IMR-90 (cell line): ENCODE measurements around the gene SHISA6. TPM values are rescaled to one million over a fixed set of nuclear protein-coding genes. Genes with fewer than 3 reads are reported as not detected.

ENCODE experiments used
- ATAC-seq: fragments of 200-7000 bp; cut with Tn5 transposase; 2 replicates; pipeline ENCODE4 v1.9.1; 2020; ENCODE audit warnings: low read depth, mild to moderate bottlenecking, moderate library complexity
- BruUV-seq: library from RNA; stranded (reverse); fragments of 400-500 nt; replicated peaks from 2 replicates; lab custom pipeline; 2021; lab: Mats Ljungman, UMichigan
- CTCF ChIA-PET: fragments of 300-600 bp; formaldehyde crosslinking; extraction: SDS; loops from one replicate; lab custom pipeline; 2021; ENCODE audit warnings: antibody characterized with exemption; lab: Yijun Ruan, JAX
- POLR2A ChIA-PET: fragments of 300-600 bp; sonication (Branson Sonifier 250); formaldehyde crosslinking; loops from one replicate; lab custom pipeline; 2022; ENCODE audit warnings: antibody characterized with exemption; ENCODE audit not compliant: unreplicated experiment; lab: Charles Lee
- DNase-seq: peaks from one replicate; pipeline ENCODE4 v3.0.0; 2013
- H2AFZ ChIP-seq: replicated peaks from 2 replicates; pipeline ENCODE3; 2013; ENCODE audit warnings: low read length, mild to moderate bottlenecking; ENCODE audit not compliant: poor library complexity
- H2AK5ac ChIP-seq: 2 replicates; pipeline ENCODE4 v1.6.1; 2013; ENCODE audit warnings: low read depth, low read length, inconsistent platforms
- H2AK9ac ChIP-seq: replicated peaks from 2 replicates; pipeline ENCODE3; 2013; ENCODE audit warnings: mild to moderate bottlenecking, low read depth, low read length, moderate library complexity; ENCODE audit not compliant: poor library complexity
- H2BK120ac ChIP-seq: 2 replicates; pipeline ENCODE4 v1.6.1; 2013; ENCODE audit warnings: low read depth, low read length, inconsistent platforms
- H2BK15ac ChIP-seq: 3 replicates; pipeline ENCODE4 v1.6.1; 2013; ENCODE audit warnings: low read depth, low read length, inconsistent platforms
- H2BK20ac ChIP-seq: 2 replicates; pipeline ENCODE4 v1.6.1; 2013; ENCODE audit warnings: low read depth, mild to moderate bottlenecking, inconsistent platforms, low read length, moderate library complexity
- H2BK5ac ChIP-seq: 2 replicates; pipeline ENCODE4 v1.6.1; 2013; ENCODE audit warnings: mild to moderate bottlenecking, low read depth, low read length, inconsistent platforms; ENCODE audit not compliant: poor library complexity, severe bottlenecking
- H3K14ac ChIP-seq: replicated peaks from 2 replicates; pipeline ENCODE4 v1.6.1; 2013; ENCODE audit warnings: low read depth, low read length, inconsistent platforms
- H3K18ac ChIP-seq: 2 replicates; pipeline ENCODE4 v1.6.1; 2013; ENCODE audit warnings: low read depth, low read length, control low read depth
- H3K23ac ChIP-seq: 2 replicates; pipeline ENCODE4 v1.6.1; 2013; ENCODE audit warnings: low read depth, low read length, inconsistent platforms
- H3K27ac ChIP-seq: 2 replicates; pipeline ENCODE4 v1.5.1; 2013; ENCODE audit warnings: mild to moderate bottlenecking, control low read depth, low read length; ENCODE audit not compliant: insufficient read depth
- H3K27me3 ChIP-seq: 2 replicates; pipeline ENCODE4 v1.6.1; 2013; ENCODE audit warnings: low read length; ENCODE audit not compliant: control insufficient read depth, insufficient read depth
- H3K36me3 ChIP-seq: 2 replicates; pipeline ENCODE4 v1.6.1; 2013; ENCODE audit warnings: low read length, mixed read lengths; ENCODE audit not compliant: control insufficient read depth, insufficient read depth
- H3K4ac ChIP-seq: 2 replicates; pipeline ENCODE4 v1.6.1; 2013; ENCODE audit warnings: low read depth, low read length, inconsistent platforms
- H3K4me1 ChIP-seq: 2 replicates; pipeline ENCODE4 v1.6.1; 2013; ENCODE audit warnings: low read length, mixed read lengths; ENCODE audit not compliant: control insufficient read depth, insufficient read depth
- H3K4me2 ChIP-seq: 2 replicates; pipeline ENCODE4 v1.6.1; 2013; ENCODE audit warnings: low read depth, mild to moderate bottlenecking, control low read depth, low read length, moderate library complexity
- H3K4me3 ChIP-seq: 2 replicates; pipeline ENCODE4 v1.5.1; 2013; ENCODE audit warnings: low read depth, mild to moderate bottlenecking, control low read depth, low read length, moderate library complexity; ENCODE audit not compliant: insufficient read depth
- H3K56ac ChIP-seq: 2 replicates; pipeline ENCODE4 v1.6.1; 2013; ENCODE audit warnings: low read length, inconsistent platforms; ENCODE audit not compliant: insufficient read depth; ENCODE audit errors: extremely low read depth
- H3K79me1 ChIP-seq, 2 experiments: 2 replicates each; pipeline ENCODE4 v1.6.1; 2013; ENCODE audit warnings: low read length in 2 of 2, inconsistent platforms in 1 of 2, low read depth in 1 of 2
- H3K9ac ChIP-seq: 2 replicates; pipeline ENCODE4 v1.6.1; 2013; ENCODE audit warnings: low read depth, low read length, control low read depth
- H3K9me1 ChIP-seq: 2 replicates; pipeline ENCODE4 v1.6.1; 2013; ENCODE audit warnings: low read length, inconsistent platforms; ENCODE audit not compliant: insufficient read depth
- H3K9me3 ChIP-seq: 2 replicates; pipeline ENCODE4 v1.6.1; 2013; ENCODE audit warnings: low read length; ENCODE audit not compliant: control insufficient read depth, insufficient read depth
- H4K20me1 ChIP-seq: 2 replicates; pipeline ENCODE4 v1.6.1; 2013; ENCODE audit warnings: low read length, inconsistent platforms; ENCODE audit not compliant: insufficient read depth
- H4K5ac ChIP-seq: 2 replicates; pipeline ENCODE4 v1.6.1; 2013; ENCODE audit warnings: mild to moderate bottlenecking, low read depth, low read length, control low read depth
- H4K8ac ChIP-seq, 2 experiments: 2 replicates each; pipeline ENCODE4 v1.6.1; 2013; ENCODE audit warnings: low read depth in 2 of 2, low read length in 2 of 2, control low read depth in 1 of 2, inconsistent platforms in 1 of 2
- H4K91ac ChIP-seq: 2 replicates; pipeline ENCODE4 v1.6.1; 2013; ENCODE audit warnings: low read depth, low read length, inconsistent platforms; ENCODE audit not compliant: insufficient read depth
- RCOR1 ChIP-seq: IDR thresholded peaks from 2 replicates; pipeline ENCODE4 v1.6.1; 2012; ENCODE audit warnings: mild to moderate bottlenecking, low read length, improper control_type of control experiment; ENCODE audit not compliant: insufficient replicate concordance
- SMC3 ChIP-seq: fragments of 150-350 bp; IDR thresholded peaks from 2 replicates; pipeline ENCODE4 v1.6.1; 2016; ENCODE audit warnings: low read depth, mild to moderate bottlenecking, antibody characterized with exemption, low read length, moderate library complexity
- WGBS, 2 experiments: methylation state at CpG; one replicate each; pipeline versions ENCODE4 v1.1.5 to v1.1.7; 2013; ENCODE audit warnings: missing lambda C conversion rate in 2 of 2; ENCODE audit not compliant: insufficient read length in 1 of 2; ENCODE audit errors: extremely low coverage in 2 of 2; 5-methylcytosine and 5-hydroxymethylcytosine counted together
- dilution Hi-C: fragments of 300-500 bp; cut with HindIII; formaldehyde crosslinking; loops from one replicate; pipeline ENCODE4 v1.14.3; 2018; ENCODE audit warnings: low sequenced_read_pairs; ENCODE audit not compliant: unreplicated experiment
- in situ Hi-C: fragments of 300-500 bp; cut with MboI; formaldehyde crosslinking; loops from 3 replicates; pipeline ENCODE4 v1.14.3; 2019; ENCODE audit warnings: low sequenced_read_pairs, inconsistent platforms, mixed read lengths
- intact Hi-C: fragments of 100-400 bp; cut with micrococcal nuclease; formaldehyde crosslinking; loops from 2 replicates; pipeline ENCODE4 v1.10.0; 2022
- polyA plus RNA-seq, 3 experiments: library from polyadenylated mRNA; depleted of rRNA; stranded (reverse); fragments of >200 nt; gene quantifications; 2 replicates each; pipeline ENCODE4 v1.2.3, GENCODE V29; 2012; ENCODE audit warnings: low replicate concordance in 1 of 3
- total RNA-seq: library from RNA; depleted of rRNA; stranded (reverse); fragments of >200 nt; gene quantifications from 2 replicates; pipeline ENCODE4 v1.2.3, GENCODE V29; 2012
- TF ChIP-seq, protein P1 (sequence below): fragments of 150-350 bp; IDR thresholded peaks from 2 replicates; pipeline ENCODE4 v1.6.1; 2016; ENCODE audit warnings: low read depth, mild to moderate bottlenecking, low read length, moderate library complexity, borderline replicate concordance

The SHISA6 gene
- total and polyA plus RNA-seq, 2 of the 4 experiments (the other 2 are of a cell fraction): not detected

DNA sequence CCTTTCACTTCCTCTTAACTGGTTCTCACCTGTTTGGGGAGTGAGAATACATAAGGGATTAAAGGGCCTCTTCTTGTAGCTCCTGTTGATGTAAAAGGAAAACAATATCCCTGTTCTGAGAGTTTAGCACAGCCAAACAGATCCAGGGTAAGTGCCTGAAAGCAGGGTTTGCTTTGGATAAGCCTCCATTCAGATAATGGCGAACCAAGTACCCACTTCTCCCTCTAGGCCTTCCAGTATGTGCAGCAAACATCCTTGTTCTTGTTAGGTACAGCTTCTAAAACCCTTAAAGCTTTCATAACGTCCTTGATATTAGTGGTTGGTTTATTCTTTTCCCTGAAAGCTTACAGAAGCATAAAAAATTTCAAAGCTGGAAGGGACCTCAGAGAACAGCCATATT lies 226.6 kb downstream of the SHISA6 start:
- DNase-seq (no peak), ATAC-seq (no peak)
- Histone ChIP-seq H2BK20ac (no peak overlapping the region), H3K79me1 (no peaks in the 10 kb centered on the region), H2AFZ (no peak overlapping the region), H3K9me3 (peaks cover 37% of the 10 kb centered on the region), H3K4me1 (no peaks in the 10 kb centered on the region), H3K18ac (no peak overlapping the region), H3K27me3 (no peaks in the 10 kb centered on the region), H4K91ac (no peak overlapping the region), H4K20me1 (no peaks in the 10 kb centered on the region), H3K56ac (no peak overlapping the region), H3K14ac (no peak overlapping the region), H3K4ac (no peak overlapping the region), H2BK15ac (no peak overlapping the region), H3K36me3 (no peaks in the 10 kb centered on the region), H3K9me1 (no peaks in the 10 kb centered on the region), H3K4me3 (no peak overlapping the region), H3K23ac (no peak overlapping the region), H4K8ac (no peak overlapping the region), H3K9ac (no peak overlapping the region), H4K5ac (no peak overlapping the region), H2BK120ac (no peak overlapping the region), H2BK5ac (no peak overlapping the region), H2AK9ac (no peak overlapping the region), H3K4me2 (no peak overlapping the region), H3K27ac (no peak overlapping the region), H2AK5ac (no peak overlapping the region)
- no CpG with 5 or more reads among the region's 2 CpGs for WGBS, 2 experiments
- TF ChIP-seq SMC3: no peak
- no peak for TF ChIP-seq RCOR1
- TF ChIP-seq, protein P1, sequence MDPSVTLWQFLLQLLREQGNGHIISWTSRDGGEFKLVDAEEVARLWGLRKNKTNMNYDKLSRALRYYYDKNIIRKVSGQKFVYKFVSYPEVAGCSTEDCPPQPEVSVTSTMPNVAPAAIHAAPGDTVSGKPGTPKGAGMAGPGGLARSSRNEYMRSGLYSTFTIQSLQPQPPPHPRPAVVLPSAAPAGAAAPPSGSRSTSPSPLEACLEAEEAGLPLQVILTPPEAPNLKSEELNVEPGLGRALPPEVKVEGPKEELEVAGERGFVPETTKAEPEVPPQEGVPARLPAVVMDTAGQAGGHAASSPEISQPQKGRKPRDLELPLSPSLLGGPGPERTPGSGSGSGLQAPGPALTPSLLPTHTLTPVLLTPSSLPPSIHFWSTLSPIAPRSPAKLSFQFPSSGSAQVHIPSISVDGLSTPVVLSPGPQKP: no peak
- POLR2A ChIA-PET: no interaction called here
- no TSS peak for BruUV-seq
- in situ Hi-C loops: no loop called here
- dilution Hi-C loops: no loop called here
- intact Hi-C loops: no loop called here
- CTCF ChIA-PET: no interaction called here
